GM20000 (cell line): ENCODE data around the gene DNAJC9.

Experiments
- DNase-seq: peaks from one replicate; pipeline ENCODE4 v3.0.0; 2012; ENCODE audit warnings: low spot score
- CTCF ChIP-seq: IDR thresholded peaks from 2 replicates; pipeline ENCODE4 v1.5.1; 2012; ENCODE audit warnings: mild to moderate bottlenecking, control low read depth; ENCODE audit errors: extremely low read depth, missing control alignments

The DNAJC9 gene

GRCh38 chr10:73248259-73248724 is 1.2 kb upstream of the DNAJC9 start:
- no peak for DNase-seq
- TF ChIP-seq CTCF, result no peak

GRCh38 chr10:73247509-73248258 is 629 bp upstream of the DNAJC9 start:
- DNase-seq, result peak; percentile 17

GRCh38 chr10:73246322-73246645 is 771 bp downstream of the DNAJC9 start:
- DNase-seq, result no peak
- no peak for TF ChIP-seq CTCF

More at GRCh38 chr10:73247509-73248258, 629 bp upstream of the DNAJC9 start:
- TF ChIP-seq CTCF, result no peak

GRCh38 chr10:73244866-73245477 is 2.1 kb downstream of the DNAJC9 start:
- no peak for TF ChIP-seq CTCF
- DNase-seq, result no peak

GRCh38 chr10:73239908-73240307 is 7.1 kb downstream of the DNAJC9 start:
- DNase-seq, result no peak

GRCh38 chr10:73238990-73239566 is 8.0 kb downstream of the DNAJC9 start:
- no peak for TF ChIP-seq CTCF
- no peak for DNase-seq

More at GRCh38 chr10:73239908-73240307, 7.1 kb downstream of the DNAJC9 start:
- no peak for TF ChIP-seq CTCF

- no peak for DNase-seq
- TF ChIP-seq CTCF, result no peak
Measured at GRCh38 chr10:73234695-73235094, 12.4 kb downstream of the DNAJC9 start.
